Measurements from ENCODE around the gene BTBD16.

- TF ChIP-seq YY1 (IDR thresholded peaks at IDR 0.05) (no peak), CTCF (IDR thresholded peaks at IDR 0.05; ENCODE audit: low read depth, low read length, missing input control) (no peak)
Measured at GRCh38 chr10:122343936-122344335, 72.8 kb downstream of the BTBD16 start.
